Thymus (tissue), 11 donors: ENCODE data around the gene MADCAM1. TPM values are rescaled to one million over a fixed set of nuclear protein-coding genes. Genes with fewer than 3 reads are reported as not detected.

Experiments used
- DNase-seq, 9 donors: peaks; one replicate each; pipeline ENCODE4 v3.0.0-alpha.2; 2013; ENCODE audit warnings: low spot score in 9 of 9, low read depth in 6 of 9, missing footprints in 1 of 9
- H3K27ac ChIP-seq, 2 donors: one replicate each; pipeline ENCODE4 v1.5.1; 2013; ENCODE audit warnings: control low read depth in 1 of 2, low read depth in 1 of 2, low read length in 1 of 2, mild to moderate bottlenecking in 1 of 2, moderate library complexity in 1 of 2
- H3K27me3 ChIP-seq, 2 donors: one replicate each; pipeline ENCODE4 v1.5.1; 2013; ENCODE audit warnings: low read length in 1 of 2; ENCODE audit not compliant: control insufficient read depth in 2 of 2, insufficient read depth in 1 of 2
- H3K36me3 ChIP-seq, 2 donors: one replicate each; pipeline ENCODE4 v1.5.1; 2013; ENCODE audit warnings: low read length in 1 of 2, mild to moderate bottlenecking in 1 of 2, moderate library complexity in 1 of 2; ENCODE audit not compliant: control insufficient read depth in 2 of 2, insufficient read depth in 2 of 2
- H3K4me1 ChIP-seq, 2 donors: one replicate each; pipeline ENCODE4 v1.5.1; 2013; ENCODE audit warnings: low read length in 2 of 2; ENCODE audit not compliant: control insufficient read depth in 2 of 2, insufficient read depth in 2 of 2
- H3K4me3 ChIP-seq, 2 donors: one replicate each; pipeline ENCODE4 v1.5.1; 2013; ENCODE audit warnings: low read length in 2 of 2, control low read depth in 1 of 2, mild to moderate bottlenecking in 1 of 2
- H3K9me3 ChIP-seq, 2 donors: one replicate each; pipeline ENCODE4 v1.5.1; 2013; ENCODE audit warnings: low read length in 1 of 2, mild to moderate bottlenecking in 1 of 2; ENCODE audit not compliant: control insufficient read depth in 2 of 2, insufficient read depth in 1 of 2
- WGBS: extraction: QIAGEN DNeasy Blood & Tissue Kit; methylation state at CpG from one replicate; pipeline ENCODE4 v1.1.7; 2013; 5-methylcytosine and 5-hydroxymethylcytosine counted together
- polyA plus RNA-seq: library from polyadenylated mRNA; stranded (reverse); fragments of 200-250 nt; gene quantifications from one replicate; pipeline ENCODE4 v1.2.3, GENCODE V29; 2013
- total RNA-seq: library from RNA; stranded (reverse); fragments of 120-200 nt; gene quantifications from one replicate; pipeline ENCODE4 v1.2.4, GENCODE V29; 2013
- donor health status: healthy.

Gene MADCAM1
- total and polyA plus RNA-seq, 2 donors: 0.27 to 1.4 TPM

GRCh38 chr19:522726-523125, 26.4 kb downstream of the MADCAM1 start:
- DNase-seq: no peak

GRCh38 chr19:524062-524674, 27.9 kb downstream of the MADCAM1 start:
- peaks cover 0 to 28% of the 10 kb centered on the region in 2 donors for H3K9me3 ChIP-seq
- H3K4me1 ChIP-seq: no peaks in the 10 kb centered on the region
- 86% methylated on average over 29 of the region's 29 CpGs for WGBS
- H3K4me3 ChIP-seq: no peak overlapping the region
- H3K36me3 ChIP-seq: no peaks in the 10 kb centered on the region
- H3K27ac ChIP-seq: no peak overlapping the region
- no peak for DNase-seq
- H3K27me3 ChIP-seq: peaks cover 18 to 25% of the 10 kb centered on the region in 2 donors

More at GRCh38 chr19:522726-523125, 26.4 kb downstream of the MADCAM1 start:
- H3K9me3 ChIP-seq: peaks cover 1 to 28% of the 10 kb centered on the region in 2 donors
- H3K36me3 ChIP-seq: no peaks in the 10 kb centered on the region
- H3K4me1 ChIP-seq: no peaks in the 10 kb centered on the region
- H3K4me3 ChIP-seq: no peak overlapping the region
- H3K27ac ChIP-seq: no peak overlapping the region
- 97% methylated on average over 12 of the region's 12 CpGs for WGBS
- peaks cover 14 to 30% of the 10 kb centered on the region in 2 donors for H3K27me3 ChIP-seq

- H3K36me3 ChIP-seq: no peaks in the 10 kb centered on the region
- H3K27ac ChIP-seq: no peak overlapping the region
- H3K4me3 ChIP-seq: no peak overlapping the region
- peaks cover 0 to 28% of the 10 kb centered on the region in 2 donors for H3K9me3 ChIP-seq
- WGBS: 78% methylated on average over 18 of the region's 18 CpGs
- DNase-seq: no peak
- no peaks in the 10 kb centered on the region for H3K4me1 ChIP-seq
- peaks cover 12 to 17% of the 10 kb centered on the region in 2 donors for H3K27me3 ChIP-seq
Measured at GRCh38 chr19:525029-525428, 28.7 kb downstream of the MADCAM1 start.

GRCh38 chr19:525857-526419, 29.7 kb downstream of the MADCAM1 start:
- Histone ChIP-seq H3K9me3 (peaks cover 0 to 25% of the 10 kb centered on the region in 2 donors), H3K4me1 (peaks cover 4 to 5% of the 10 kb centered on the region in 2 donors), H3K36me3 (no peaks in the 10 kb centered on the region), H3K4me3 (no peak overlapping the region), H3K27ac (no peak overlapping the region), H3K27me3 (peaks cover 12 to 16% of the 10 kb centered on the region in 2 donors)
- DNase-seq: no peak
- WGBS: 62% methylated on average over 13 of the region's 13 CpGs

GRCh38 chr19:530134-531008, 34.1 kb downstream of the MADCAM1 start:
- Histone ChIP-seq H3K4me1 (peaks cover 14 to 20% of the 10 kb centered on the region in 2 donors), H3K4me3 (peak overlapping the region; percentile 61 to 87), H3K9me3 (no peaks in the 10 kb centered on the region), H3K27me3 (peaks cover 9 to 17% of the 10 kb centered on the region in 2 donors), H3K36me3 (no peaks in the 10 kb centered on the region), H3K27ac (peak overlapping the region in 1 of 2 donors; percentile 58)
- 74% methylated on average over 38 of the region's 38 CpGs for WGBS
- DNase-seq: no peak

GRCh38 chr19:531009-531752, 34.9 kb downstream of the MADCAM1 start:
- peaks cover 6 to 12% of the 10 kb centered on the region in 2 donors for H3K27me3 ChIP-seq
- DNase-seq: peak; percentile 45 to 92 (median 78)
- H3K4me1 ChIP-seq: peaks cover 14 to 20% of the 10 kb centered on the region in 2 donors
- peak overlapping the region in 1 of 2 donors; percentile 95 for H3K27ac ChIP-seq
- peak overlapping the region; percentile 61 to 87 for H3K4me3 ChIP-seq
- under 1% methylated on average over 103 of the region's 103 CpGs for WGBS
- H3K36me3 ChIP-seq: peaks cover 2 to 5% of the 10 kb centered on the region in 2 donors
- H3K9me3 ChIP-seq: no peaks in the 10 kb centered on the region

GRCh38 chr19:531753-532560, 35.7 kb downstream of the MADCAM1 start, which contains the start of gene CDC34:
TSS of gene CDC34 (plus strand) at chr19:531760. CDS start at chr19:531932, 172 bp downstream.
- peaks cover 9 to 13% of the 10 kb centered on the region in 2 donors for H3K36me3 ChIP-seq
- WGBS: under 1% methylated on average over 83 of the region's 84 CpGs
- H3K4me3 ChIP-seq: peak within 1 kb of the TSS; percentile 84 to 87
- H3K27me3 ChIP-seq: peaks cover 5 to 6% of the 10 kb centered on the region in 2 donors
- H3K4me1 ChIP-seq: peaks cover 14 to 20% of the 10 kb centered on the region in 2 donors
- H3K9me3 ChIP-seq: no peaks in the 10 kb centered on the region
- no peak for DNase-seq
- H3K27ac ChIP-seq: peak within 1 kb of the TSS; percentile 63 to 95
